Osteocyte (in vitro differentiated cells): Measurements from ENCODE around the gene MAP3K2. TPM values are rescaled to one million over a fixed set of nuclear protein-coding genes. Genes with fewer than 3 reads are reported as not detected.

Experiments
- DNase-seq: peaks from one replicate; pipeline ENCODE4 v3.0.0; 2021; ENCODE audit warnings: mixed read lengths; ENCODE audit not compliant: unreplicated experiment; ENCODE audit errors: extremely low spot score
- H3K27ac Mint-ChIP-seq: one replicate; pipeline ENCODE4 v1.8.0; 2021; ENCODE audit warnings: mild to moderate bottlenecking, mixed read lengths; ENCODE audit not compliant: unreplicated experiment
- H3K27me3 Mint-ChIP-seq: one replicate; pipeline ENCODE4 v1.8.0; 2021; ENCODE audit warnings: mixed read lengths; ENCODE audit not compliant: unreplicated experiment
- H3K36me3 Mint-ChIP-seq: one replicate; pipeline ENCODE4 v1.8.0; 2021; ENCODE audit warnings: mixed read lengths; ENCODE audit not compliant: unreplicated experiment
- H3K4me1 Mint-ChIP-seq: one replicate; pipeline ENCODE4 v1.8.0; 2021; ENCODE audit warnings: mixed read lengths; ENCODE audit not compliant: unreplicated experiment
- H3K4me3 Mint-ChIP-seq: one replicate; pipeline ENCODE4 v1.8.0; 2021; ENCODE audit warnings: mild to moderate bottlenecking, moderate library complexity, mixed read lengths; ENCODE audit not compliant: unreplicated experiment
- H3K9me3 Mint-ChIP-seq: one replicate; pipeline ENCODE4 v1.8.0; 2021; ENCODE audit warnings: mixed read lengths; ENCODE audit not compliant: unreplicated experiment
- CTCF ChIP-seq: fragments of 200-600 bp; sonication (generic); IDR thresholded peaks from 2 replicates; pipeline ENCODE4 v1.5.0; 2021; ENCODE audit warnings: antibody characterized with exemption, mild to moderate bottlenecking, moderate library complexity
- total RNA-seq: library from RNA; stranded (reverse); gene quantifications from 2 replicates; pipeline ENCODE4 v1.2.1, GENCODE V29; 2021

MAP3K2 gene
- total RNA-seq, 1 donor from 2014 or later, result 60.9 TPM

DNA sequence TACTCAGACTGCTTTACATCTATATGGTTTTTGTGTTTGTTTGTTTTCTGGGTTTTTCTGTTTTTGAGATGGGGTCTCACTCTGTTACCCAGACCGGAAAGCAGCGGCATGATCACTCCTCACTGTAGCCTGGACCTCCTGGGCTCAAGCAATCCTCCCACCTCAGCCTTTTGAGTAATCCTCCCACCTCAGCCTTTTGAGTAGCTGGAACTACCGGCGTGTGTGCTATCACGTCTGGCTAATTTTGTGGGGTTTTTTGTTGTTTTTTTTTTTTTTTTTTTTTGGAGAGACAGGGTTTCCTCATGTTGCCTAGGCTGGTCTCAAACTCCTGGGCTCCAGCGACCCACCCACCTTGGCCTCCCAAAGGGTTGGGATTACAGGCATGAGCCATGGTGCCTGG lies 9.1 kb downstream of the MAP3K2 start:
- no peak overlapping the region for H3K27ac Mint-ChIP-seq
- H3K27me3 Mint-ChIP-seq, result no peaks in the 10 kb centered on the region
- H3K36me3 Mint-ChIP-seq, result peaks cover 12% of the 10 kb centered on the region

GRCh38 chr2:127377262-127377661 lies 10.5 kb downstream of the MAP3K2 start:
- H3K36me3 Mint-ChIP-seq, result peaks cover 19% of the 10 kb centered on the region
- peaks cover 19% of the 10 kb centered on the region for H3K9me3 Mint-ChIP-seq
- H3K4me3 Mint-ChIP-seq, result no peak overlapping the region
- peaks cover 13% of the 10 kb centered on the region for H3K4me1 Mint-ChIP-seq
- no peak for DNase-seq
- no peak overlapping the region for H3K27ac Mint-ChIP-seq
- no peaks in the 10 kb centered on the region for H3K27me3 Mint-ChIP-seq
- TF ChIP-seq CTCF, result no peak

More for the DNA sequence above, 9.1 kb downstream of the MAP3K2 start:
- DNase-seq, result no peak
- TF ChIP-seq CTCF, result no peak
- no peak overlapping the region for H3K4me3 Mint-ChIP-seq
- peaks cover 7% of the 10 kb centered on the region for H3K9me3 Mint-ChIP-seq
- peaks cover 19% of the 10 kb centered on the region for H3K4me1 Mint-ChIP-seq

GRCh38 chr2:127376257-127376656 lies 11.5 kb downstream of the MAP3K2 start:
- no peak overlapping the region for H3K27ac Mint-ChIP-seq
- H3K27me3 Mint-ChIP-seq, result no peaks in the 10 kb centered on the region
- no peak for DNase-seq
- H3K9me3 Mint-ChIP-seq, result peaks cover 19% of the 10 kb centered on the region
- H3K36me3 Mint-ChIP-seq, result peaks cover 19% of the 10 kb centered on the region
- peaks cover 11% of the 10 kb centered on the region for H3K4me1 Mint-ChIP-seq
- TF ChIP-seq CTCF, result no peak
- no peak overlapping the region for H3K4me3 Mint-ChIP-seq

DNA sequence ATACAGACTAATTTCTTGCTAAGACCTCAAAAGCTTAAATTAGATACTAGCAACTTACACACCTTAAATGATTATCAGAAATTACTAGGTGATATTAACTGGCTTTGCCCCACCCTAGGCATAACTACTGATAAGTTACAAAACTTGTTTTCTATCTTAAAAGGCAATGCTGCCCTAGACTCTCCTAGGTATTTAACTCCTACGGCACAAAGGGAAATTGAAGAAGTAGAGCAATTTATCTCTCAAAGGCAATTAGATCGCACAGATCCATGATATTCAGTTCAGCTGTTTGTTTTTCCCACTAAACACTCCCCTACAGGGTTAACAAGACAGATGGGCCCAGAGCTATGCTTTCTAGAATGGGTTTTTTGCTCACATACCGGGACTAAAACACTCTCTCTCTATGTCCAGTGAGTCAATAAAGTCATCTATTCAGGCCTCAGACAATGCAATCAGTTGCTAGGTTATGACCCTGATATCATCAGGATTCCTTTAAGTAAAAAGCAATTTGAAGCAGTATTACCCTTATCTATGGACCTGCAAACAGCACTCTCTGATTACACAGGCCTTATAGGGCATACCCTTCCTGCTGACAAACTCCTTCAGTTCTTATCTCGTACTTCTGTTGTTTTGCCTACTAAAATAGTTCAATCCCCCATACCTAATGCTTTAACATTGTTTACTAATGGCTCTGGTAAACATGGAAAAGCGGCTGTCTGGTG lies 14.3 kb downstream of the MAP3K2 start:
- H3K4me1 Mint-ChIP-seq, result peaks cover 20% of the 10 kb centered on the region
- DNase-seq, result no peak
- no peaks in the 10 kb centered on the region for H3K27me3 Mint-ChIP-seq
- no peak overlapping the region for H3K4me3 Mint-ChIP-seq
- no peak for TF ChIP-seq CTCF
- no peak overlapping the region for H3K27ac Mint-ChIP-seq
- peaks cover 19% of the 10 kb centered on the region for H3K9me3 Mint-ChIP-seq
- H3K36me3 Mint-ChIP-seq, result peaks cover 19% of the 10 kb centered on the region

- TF ChIP-seq CTCF, result no peak
- Mint-ChIP-seq H3K4me1 (peaks cover 14% of the 10 kb centered on the region), H3K4me3 (no peak overlapping the region), H3K27me3 (no peaks in the 10 kb centered on the region), H3K27ac (no peak overlapping the region), H3K9me3 (peaks cover 19% of the 10 kb centered on the region), H3K36me3 (peaks cover 19% of the 10 kb centered on the region)
- DNase-seq, result no peak
Measured at GRCh38 chr2:127371037-127371436, 16.7 kb downstream of the MAP3K2 start.
